Measurements from ENCODE around the gene SUCO. TPM values are rescaled to one million over a fixed set of nuclear protein-coding genes. Genes with fewer than 3 reads are reported as not detected.

The SUCO gene
- polyA plus RNA-seq, 1 of the 3 experiments (the other 2 are of a cell fraction) = 5.4 TPM

DNA sequence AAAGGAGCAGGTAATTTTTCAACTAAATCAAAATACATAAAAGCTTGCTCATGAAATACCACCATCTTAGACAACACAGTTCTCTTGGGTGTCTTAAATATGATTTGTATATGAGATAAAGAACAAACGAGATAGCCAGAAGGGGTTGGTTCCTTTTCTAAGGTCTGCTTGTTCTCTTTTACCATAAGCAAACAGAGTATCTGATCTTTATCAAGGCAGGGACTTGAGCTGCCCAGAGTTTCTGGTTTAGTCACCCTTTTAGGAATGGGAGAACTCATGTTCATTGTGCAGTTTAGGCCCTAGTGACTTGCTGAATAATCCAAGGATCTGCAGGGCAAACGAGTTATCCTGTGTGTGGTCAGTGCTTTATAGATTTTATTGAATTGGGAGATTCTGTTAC is 3.0 kb upstream of the SUCO start:
- H3F3A ChIP-seq (replicated peaks; ENCODE audit: insufficient read depth) = peaks cover 10% of the 10 kb centered on the region
- peaks cover 20% of the 10 kb centered on the region for H3K79me2 ChIP-seq (ENCODE audit: insufficient read depth)
- POLR2A ChIA-PET = no interaction called here
- no peak overlapping the region for H3K4me2 ChIP-seq
- H3K27me3 ChIP-seq (ENCODE audit: insufficient read depth) = no peaks in the 10 kb centered on the region
- no peak overlapping the region for H3K9ac ChIP-seq
- no peak overlapping the region for H3K4me3 ChIP-seq (ENCODE audit: low read depth in 2 of 2, low read length in 1 of 2)
- WGBS (ENCODE audit: low lambda C conversion rate) = 29% methylated on average over 2 of the region's 2 CpGs
- peak overlapping the region; percentile 39; the same call in 1 of the 2 replicates for H2AFZ ChIP-seq (ENCODE audit: low read depth)
- CTCF ChIA-PET = no interaction called here
- no peak for TF ChIP-seq RXRA (IDR thresholded peaks at IDR 0.05; ENCODE audit: borderline replicate concordance, low read depth)
- TF ChIP-seq FOSL2 (IDR thresholded peaks at IDR 0.05; ENCODE audit: borderline replicate concordance, low read depth) = no peak
- TF ChIP-seq RAD21 (IDR thresholded peaks at IDR 0.05; ENCODE audit: low read length) = no peak
- no peak for TF ChIP-seq ELF1 (IDR thresholded peaks at IDR 0.05)
- TF ChIP-seq NRF1 (IDR thresholded peaks at IDR 0.05; ENCODE audit: low read depth, low read length) = no peak
- TF ChIP-seq CHD2 (IDR thresholded peaks at IDR 0.05; ENCODE audit: low read length, partially characterized antibody) = no peak
- no peak for TF ChIP-seq TEAD4 (IDR thresholded peaks at IDR 0.05; ENCODE audit: borderline replicate concordance, insufficient read depth)
- TF ChIP-seq SMC3 (IDR thresholded peaks at IDR 0.05; ENCODE audit: low read depth, low read length) = no peak
- TF ChIP-seq, protein P1, sequence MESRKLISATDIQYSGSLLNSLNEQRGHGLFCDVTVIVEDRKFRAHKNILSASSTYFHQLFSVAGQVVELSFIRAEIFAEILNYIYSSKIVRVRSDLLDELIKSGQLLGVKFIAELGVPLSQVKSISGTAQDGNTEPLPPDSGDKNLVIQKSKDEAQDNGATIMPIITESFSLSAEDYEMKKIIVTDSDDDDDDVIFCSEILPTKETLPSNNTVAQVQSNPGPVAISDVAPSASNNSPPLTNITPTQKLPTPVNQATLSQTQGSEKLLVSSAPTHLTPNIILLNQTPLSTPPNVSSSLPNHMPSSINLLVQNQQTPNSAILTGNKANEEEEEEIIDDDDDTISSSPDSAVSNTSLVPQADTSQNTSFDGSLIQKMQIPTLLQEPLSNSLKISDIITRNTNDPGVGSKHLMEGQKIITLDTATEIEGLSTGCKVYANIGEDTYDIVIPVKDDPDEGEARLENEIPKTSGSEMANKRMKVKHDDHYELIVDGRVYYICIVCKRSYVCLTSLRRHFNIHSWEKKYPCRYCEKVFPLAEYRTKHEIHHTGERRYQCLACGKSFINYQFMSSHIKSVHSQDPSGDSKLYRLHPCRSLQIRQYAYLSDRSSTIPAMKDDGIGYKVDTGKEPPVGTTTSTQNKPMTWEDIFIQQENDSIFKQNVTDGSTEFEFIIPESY (IDR thresholded peaks at IDR 0.05; ENCODE audit: borderline replicate concordance, low read depth) = no peak
- no peak for TF ChIP-seq MEF2A (IDR thresholded peaks at IDR 0.05; ENCODE audit: borderline replicate concordance, low read depth)
- no peak for TF ChIP-seq TCF12 (IDR thresholded peaks at IDR 0.05)
- no peak for TF ChIP-seq FOXM1 (IDR thresholded peaks at IDR 0.05; ENCODE audit: low read depth)
- no peak for TF ChIP-seq FOXJ3 (CRISPR knock-in tag; IDR thresholded peaks at IDR 0.05)
- TF ChIP-seq RFX5 (IDR thresholded peaks at IDR 0.05; ENCODE audit: low read length) = no peak
- TF ChIP-seq, protein P2, sequence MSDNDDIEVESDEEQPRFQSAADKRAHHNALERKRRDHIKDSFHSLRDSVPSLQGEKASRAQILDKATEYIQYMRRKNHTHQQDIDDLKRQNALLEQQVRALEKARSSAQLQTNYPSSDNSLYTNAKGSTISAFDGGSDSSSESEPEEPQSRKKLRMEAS (IDR thresholded peaks at IDR 0.05; ENCODE audit: low read depth) = no peak
- peaks cover 12% of the 10 kb centered on the region for H4K20me1 ChIP-seq (ENCODE audit: insufficient read depth)
- no peaks in the 10 kb centered on the region for H3K9me3 ChIP-seq
- peaks cover 0 to 15% of the 10 kb centered on the region in 2 experiments; a peak in 2 of 4 replicates for H3K4me1 ChIP-seq (ENCODE audit: control insufficient read depth in 1 of 2, insufficient read depth in 2 of 2, low read depth in 1 of 2, low read length in 1 of 2)
- no peak overlapping the region for H3K27ac ChIP-seq (ENCODE audit: low read depth in 2 of 2, low read length in 1 of 2)
- H3K9me2 ChIP-seq = no peaks in the 10 kb centered on the region
- no peak for DNase-seq
- no peaks in the 10 kb centered on the region for H3K36me3 ChIP-seq (replicated peaks in 1 of 2; ENCODE audit: control insufficient read depth in 1 of 2, insufficient read depth in 2 of 2, low read length in 1 of 2)

- Histone ChIP-seq H3K9ac (peak overlapping the region; percentile 89), H3K9me3 (no peaks in the 10 kb centered on the region), H3K27me3 (ENCODE audit: insufficient read depth) (no peaks in the 10 kb centered on the region), H3K4me2 (peak overlapping the region; percentile 84), H3K27ac (ENCODE audit: low read depth in 2 of 2, low read length in 1 of 2) (peak overlapping the region; percentile 86 to 99), H3K79me2 (ENCODE audit: insufficient read depth) (peaks cover 36% of the 10 kb centered on the region), H3F3A (replicated peaks; ENCODE audit: insufficient read depth) (peaks cover 10% of the 10 kb centered on the region), H4K20me1 (ENCODE audit: insufficient read depth) (peaks cover 28% of the 10 kb centered on the region), H3K9me2 (no peaks in the 10 kb centered on the region), H3K36me3 (replicated peaks in 1 of 2; ENCODE audit: control insufficient read depth in 1 of 2, insufficient read depth in 2 of 2, low read length in 1 of 2) (no peaks in the 10 kb centered on the region), H3K4me1 (ENCODE audit: control insufficient read depth in 1 of 2, insufficient read depth in 2 of 2, low read depth in 1 of 2, low read length in 1 of 2) (peaks cover 0 to 26% of the 10 kb centered on the region in 2 experiments; a peak in 2 of 4 replicates), H2AFZ (ENCODE audit: low read depth) (peak overlapping the region; percentile 96), H3K4me3 (ENCODE audit: low read depth in 2 of 2, low read length in 1 of 2) (peak overlapping the region; percentile 95 to 97)
- POLR2A ChIA-PET = interaction anchor here (0.6 to 1.5 kb wide), 4 partner anchors 9 to 1132 kb away, joined by 3 to 4 read pairs (median 3); no protein-coding TSS in a partner anchor
- DNase-seq = peak; percentile 3
- CTCF ChIA-PET = interaction anchor here (0.7 to 1.2 kb wide), 3 partner anchors 16 to 529 kb away, joined by 3 read pairs; no protein-coding TSS in a partner anchor
- WGBS (ENCODE audit: low lambda C conversion rate) = 2% methylated on average over 11 of the region's 11 CpGs
- TF ChIP-seq USF1 (IDR thresholded peaks at IDR 0.05; ENCODE audit: borderline replicate concordance, low read depth) (no peak), GATA2 (CRISPR knock-in tag; IDR thresholded peaks at IDR 0.05) (no peak), MXI1 (IDR thresholded peaks at IDR 0.05; ENCODE audit: low read depth, low read length) (no peak), TEAD4 (IDR thresholded peaks at IDR 0.05; ENCODE audit: borderline replicate concordance, insufficient read depth) (no peak), JUND (IDR thresholded peaks at IDR 0.05) (no peak), SMC3 (IDR thresholded peaks at IDR 0.05; ENCODE audit: low read depth, low read length) (no peak), CTCF (IDR thresholded peaks at IDR 0.05) (no peak), GABPA (IDR thresholded peaks at IDR 0.05; ENCODE audit: low read depth) (no peak), IRF3 (IDR thresholded peaks at IDR 0.05; ENCODE audit: low read depth, low read length) (no peak)
Observed at GRCh38 chr1:172531412-172532182, 1.4 kb upstream of the SUCO start.

All from SK-N-SH (cell line).